KG1 (cell line): ENCODE results near the gene TTC7B.

Experiments used
- DNase-seq: peaks from one replicate; lab custom pipeline; 2025; lab: John Stamatoyannopoulos, UW

Gene TTC7B

DNA sequence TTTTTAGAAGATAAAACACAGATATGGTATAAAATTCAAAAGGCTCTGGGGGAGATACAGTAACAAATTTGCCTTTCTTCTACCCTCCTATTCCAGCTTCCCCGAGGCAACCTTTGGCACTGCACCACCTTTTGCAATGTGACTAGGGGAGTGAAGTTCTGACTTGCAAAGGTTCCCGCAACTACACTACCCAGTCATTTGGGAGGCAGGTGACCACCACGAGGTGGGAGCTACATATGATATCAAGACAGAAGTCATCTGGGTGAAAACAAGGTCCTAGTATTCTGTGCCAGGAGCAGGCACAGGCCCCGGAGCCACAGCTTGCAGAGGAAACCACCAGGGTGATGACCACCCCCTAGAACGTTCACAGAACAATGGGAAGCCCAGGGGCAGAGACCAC is 141.5 kb downstream of the TTC7B start:
- no peak for DNase-seq

- DNase-seq: no peak
Measured at GRCh38 chr14:90674043-90674670, 142.1 kb downstream of the TTC7B start.

GRCh38 chr14:90671382-90672234 is 144.6 kb downstream of the TTC7B start:
- peak; percentile 15 for DNase-seq

DNA sequence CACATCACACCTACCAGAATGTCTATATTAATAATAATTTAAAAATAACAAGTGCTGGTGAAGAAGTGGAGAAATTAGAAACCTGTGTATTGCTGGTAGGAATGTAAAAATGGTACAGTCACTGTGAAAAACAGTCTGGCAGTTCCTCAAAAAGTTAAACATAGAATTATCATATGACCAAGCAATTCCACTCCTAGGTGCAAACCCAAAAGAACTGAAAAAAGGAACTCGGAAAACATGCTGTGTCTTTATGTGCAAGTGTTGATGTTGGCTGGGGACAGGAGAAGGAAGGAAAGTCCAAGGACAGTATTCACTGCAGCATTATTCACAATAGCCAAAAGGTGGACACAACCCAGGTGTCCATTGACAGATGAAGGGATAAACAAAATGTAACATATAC is 146.5 kb downstream of the TTC7B start:
- no peak for DNase-seq

DNA sequence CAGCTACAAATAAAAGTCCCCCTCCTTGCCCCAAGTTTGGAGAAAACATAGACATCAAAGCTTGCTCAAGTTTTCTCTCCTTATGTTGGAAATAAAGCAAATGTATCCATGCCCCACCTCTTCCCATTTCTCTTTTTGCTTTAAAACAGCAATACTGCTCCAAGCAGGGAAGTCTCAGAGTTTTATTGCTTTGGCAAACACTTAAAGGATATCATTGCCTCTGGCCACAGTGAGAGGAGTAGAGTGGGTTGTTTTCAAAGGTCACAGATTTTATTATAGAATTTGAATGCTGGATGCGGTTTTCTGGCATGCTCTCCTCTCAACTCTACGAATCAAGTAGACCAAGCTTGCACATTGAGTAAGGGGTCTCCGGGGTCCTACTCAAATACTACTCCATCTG is 149.7 kb downstream of the TTC7B start:
- DNase-seq: no peak

- DNase-seq: no peak
Measured at GRCh38 chr14:90665321-90666000, 150.8 kb downstream of the TTC7B start.

DNA sequence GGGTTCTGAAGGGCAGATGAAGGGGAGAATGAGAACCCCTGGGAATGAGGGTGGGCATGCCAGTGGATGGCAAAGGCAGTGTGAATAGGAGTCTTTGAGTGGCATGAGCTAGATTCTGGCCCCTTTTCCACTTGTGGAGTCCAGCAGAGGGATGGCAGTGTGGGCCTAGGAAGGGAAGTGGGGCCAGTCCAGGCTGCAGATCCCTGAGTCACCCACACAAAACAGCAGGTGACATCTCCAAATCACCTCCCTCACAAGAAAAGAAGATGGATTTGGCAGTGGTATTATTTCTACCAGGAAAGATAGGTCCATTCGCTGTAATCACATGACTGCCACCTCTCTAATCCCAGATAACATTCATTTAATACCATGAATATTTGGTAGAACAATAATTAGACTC is 151.3 kb downstream of the TTC7B start:
- no peak for DNase-seq

DNA sequence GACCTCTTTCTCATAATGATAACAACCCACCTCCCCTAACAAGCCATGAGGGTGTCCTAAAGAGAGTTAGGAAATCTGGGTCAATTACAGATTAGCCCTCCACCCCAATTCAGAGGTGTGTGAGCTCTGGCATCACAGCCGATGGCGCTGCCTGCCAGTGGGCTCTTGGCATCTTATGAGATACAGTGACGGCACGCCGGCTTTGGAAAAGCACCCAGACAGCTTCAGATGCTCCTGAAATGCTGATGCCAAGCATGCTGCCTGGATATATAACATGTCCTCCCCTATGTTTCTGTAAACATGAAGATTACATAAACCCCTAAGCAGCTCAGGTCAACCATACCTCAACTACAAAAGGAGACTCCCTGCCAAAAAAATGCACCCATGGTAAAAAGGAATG is 152.6 kb downstream of the TTC7B start:
- no peak for DNase-seq

DNA sequence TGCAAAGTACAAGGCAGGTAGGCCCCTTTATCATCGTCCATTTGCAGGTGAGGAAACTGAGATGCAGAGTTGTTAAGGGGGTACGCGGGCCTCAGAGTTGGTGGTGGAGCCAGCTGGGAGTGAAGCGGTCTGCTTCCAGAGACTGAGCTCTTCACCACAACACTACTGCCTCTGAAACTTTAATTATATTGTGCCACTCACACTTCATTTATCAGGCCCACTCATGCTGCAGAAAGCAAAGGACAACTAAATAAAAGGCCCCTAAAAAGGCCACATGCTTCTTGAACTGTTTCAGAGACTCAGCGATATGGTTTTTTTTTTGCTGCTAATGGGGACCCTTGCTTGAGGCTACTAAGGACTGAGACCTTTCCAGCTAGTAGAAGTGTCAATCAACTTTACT is 153.1 kb downstream of the TTC7B start:
- DNase-seq: no peak

DNA sequence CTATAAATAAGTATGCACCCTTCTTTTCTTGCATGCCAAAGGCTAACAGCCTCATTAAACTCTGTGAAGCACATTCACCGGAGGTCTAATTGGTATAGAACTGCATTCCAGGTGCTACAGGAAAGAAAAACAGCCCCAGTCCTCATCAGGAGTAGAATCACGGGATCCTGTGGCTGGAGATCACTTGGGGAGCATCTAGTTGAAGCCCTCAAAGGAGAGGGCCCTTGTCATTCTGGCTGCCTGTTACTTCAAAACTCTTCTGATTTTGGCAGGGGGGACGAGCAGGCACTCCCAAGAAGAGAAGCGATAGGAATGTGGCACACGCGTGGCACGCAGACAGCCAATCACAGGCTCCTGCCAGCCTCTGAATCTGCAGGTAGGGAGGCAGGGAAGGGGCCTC is 154.4 kb downstream of the TTC7B start:
- DNase-seq: no peak

DNA sequence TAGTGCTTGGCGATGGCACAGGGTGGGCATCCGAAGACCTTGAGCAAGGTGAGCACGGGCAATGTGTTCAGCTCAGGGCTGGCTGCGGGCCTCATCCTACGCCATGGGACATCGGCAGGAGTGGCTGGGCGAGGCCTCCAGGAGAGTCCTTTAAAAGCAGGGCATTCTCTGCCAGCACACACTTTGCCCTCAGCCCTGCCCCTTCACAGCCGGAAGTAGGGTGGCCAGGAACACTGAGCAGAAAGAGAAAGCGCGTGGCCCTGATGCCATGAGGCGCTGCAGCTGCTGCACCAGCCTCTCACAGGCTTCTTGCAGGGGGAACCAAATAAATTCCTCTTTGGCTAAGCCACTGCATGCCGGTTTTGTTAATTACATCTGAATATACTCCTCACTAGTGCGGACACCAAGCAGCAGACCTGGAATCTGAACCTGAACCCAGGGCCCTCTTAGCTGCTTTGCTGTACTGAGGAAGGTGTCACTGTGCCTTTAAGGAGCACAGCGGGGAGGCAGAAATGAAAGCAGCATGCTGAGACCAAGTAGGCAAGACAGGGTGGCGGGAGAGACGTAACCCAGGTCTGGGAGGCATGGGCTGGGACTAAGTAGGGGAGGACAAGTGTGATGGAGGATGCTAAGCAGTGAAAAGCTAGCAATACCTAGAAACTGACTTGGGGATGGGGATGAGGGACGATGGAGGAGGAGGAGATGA is 155.2 kb downstream of the TTC7B start:
- DNase-seq: no peak

DNA sequence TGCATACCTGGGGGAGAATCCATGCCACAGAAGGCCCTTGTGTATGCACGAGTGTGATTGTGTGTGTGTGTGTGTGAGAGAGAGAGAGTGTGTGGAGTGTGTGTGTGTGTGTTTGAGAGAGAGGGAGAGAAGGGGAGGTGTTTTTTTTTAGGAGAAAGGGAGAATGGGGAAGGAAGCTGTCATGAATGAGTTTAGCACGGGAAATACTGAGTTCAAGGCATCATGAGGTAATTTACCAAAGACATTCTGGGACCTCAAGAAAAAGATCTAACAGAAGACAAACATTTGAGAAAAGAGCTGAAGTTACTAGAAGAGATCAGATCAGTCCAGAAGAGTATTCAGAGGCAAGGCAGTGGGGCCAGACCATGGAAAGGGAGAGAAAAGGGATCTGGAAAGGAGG is 157.1 kb downstream of the TTC7B start:
- no peak for DNase-seq

- DNase-seq: no peak
Measured at GRCh38 chr14:90658541-90658967, 157.7 kb downstream of the TTC7B start.

DNA sequence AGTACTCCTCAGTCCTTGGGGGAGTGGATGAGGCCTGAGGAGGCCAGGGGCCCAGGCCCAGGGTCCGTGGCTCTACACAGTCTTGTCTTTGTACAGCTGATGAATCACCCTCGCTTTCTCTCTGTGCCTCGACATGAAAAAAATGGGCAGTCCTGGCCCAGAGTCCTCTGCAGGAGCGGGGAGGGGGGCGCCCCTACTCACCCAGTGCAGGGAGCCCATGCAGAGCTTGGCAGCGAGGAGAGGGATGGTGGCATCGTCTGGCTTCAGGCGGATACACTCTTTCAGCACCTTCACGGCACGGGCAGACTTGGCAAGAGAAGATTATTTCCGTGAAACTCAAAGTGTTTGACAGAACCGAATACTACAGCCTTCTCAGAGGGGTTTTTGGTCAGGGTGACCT is 159.3 kb downstream of the TTC7B start:
- DNase-seq: no peak

GRCh38 chr14:90655829-90656228 is 160.4 kb downstream of the TTC7B start:
- DNase-seq: no peak

- DNase-seq: no peak
Measured at GRCh38 chr14:90654831-90655276, 161.4 kb downstream of the TTC7B start.

GRCh38 chr14:90652626-90653025 is 163.6 kb downstream of the TTC7B start:
- no peak for DNase-seq

DNA sequence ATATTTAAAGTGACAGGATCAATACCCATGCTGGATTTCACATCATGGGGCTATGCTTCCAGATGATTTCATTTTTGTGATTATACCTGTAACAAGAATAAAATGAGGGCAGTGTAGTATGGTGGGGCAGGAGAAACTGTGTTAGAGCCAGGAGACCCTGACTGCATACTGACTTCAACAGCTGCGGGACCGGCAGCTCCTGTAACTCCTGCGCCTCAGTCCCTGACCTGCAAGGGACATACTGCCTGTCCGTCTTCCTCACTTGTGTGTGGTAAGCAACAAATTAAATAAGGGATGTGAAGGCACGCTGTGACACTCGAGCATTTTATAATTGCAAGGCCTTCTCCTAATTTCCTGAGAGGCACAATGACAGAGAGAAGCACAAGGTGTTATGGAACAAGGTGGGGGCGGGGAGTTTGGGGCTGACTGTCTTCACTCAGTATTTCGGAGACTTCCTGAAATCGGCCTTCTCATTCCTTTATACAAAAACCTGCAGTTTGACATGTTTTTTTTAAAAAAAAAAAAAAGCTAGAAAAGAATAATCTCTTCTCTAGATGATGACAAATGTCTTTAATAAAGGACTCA is 164.2 kb downstream of the TTC7B start:
- DNase-seq: no peak

DNA sequence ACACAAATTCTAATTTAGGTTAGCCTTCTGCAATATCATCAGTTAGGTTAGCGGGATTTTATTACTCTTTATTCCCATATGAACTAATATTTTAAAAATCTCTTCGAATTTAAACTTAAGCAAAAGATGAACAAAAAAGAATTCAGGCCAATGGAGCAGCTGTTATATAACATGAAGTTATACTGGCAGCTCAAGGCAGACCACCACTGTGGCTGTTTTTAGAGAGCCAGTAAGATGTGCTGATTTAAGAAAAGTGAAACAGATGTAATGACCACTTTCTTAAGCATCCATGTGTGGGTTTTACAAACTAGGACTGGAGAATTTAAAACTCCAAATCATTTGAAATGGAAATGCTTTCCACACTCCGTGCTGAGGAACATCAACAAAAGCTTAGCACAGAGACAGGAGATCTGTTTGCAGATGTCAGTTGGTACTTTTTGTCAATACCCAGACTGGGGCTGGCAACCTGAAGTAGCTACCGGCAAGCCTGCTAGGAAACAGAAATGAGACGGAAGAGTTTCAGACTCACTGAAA is 164.9 kb downstream of the TTC7B start:
- no peak for DNase-seq

GRCh38 chr14:90649557-90650135 is 166.6 kb downstream of the TTC7B start:
- no peak for DNase-seq

DNA sequence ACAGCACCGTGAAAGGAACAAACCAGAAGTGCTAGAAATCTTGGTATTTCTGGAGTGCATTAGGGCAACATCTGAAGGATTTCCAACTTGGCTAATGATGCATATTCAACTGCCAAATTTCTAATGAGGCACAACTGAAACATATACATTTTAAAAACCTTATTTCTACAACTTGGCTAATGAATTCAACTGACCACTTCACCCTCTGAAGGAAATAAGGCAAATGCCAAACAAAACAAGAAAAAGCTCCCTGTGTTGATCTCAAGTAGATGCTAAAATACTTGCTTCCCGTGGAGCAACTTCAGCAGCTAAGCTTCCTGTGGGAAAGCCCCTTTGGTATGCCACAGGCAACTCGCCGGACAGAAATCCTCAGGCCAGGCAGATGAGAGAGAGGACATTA is 167.1 kb downstream of the TTC7B start:
- no peak for DNase-seq
